ENCODE measurements around the gene MAGI3.

MAGI3 gene

GRCh38 chr1:113732802-113733201, 342.5 kb downstream of the MAGI3 start:
- H3K9ac ChIP-seq (ENCODE audit: low read depth, low read length): no peak overlapping the region
- H3K4me1 ChIP-seq (ENCODE audit: insufficient read depth, low read length): no peaks in the 10 kb centered on the region
- no peaks in the 10 kb centered on the region for H3K27me3 ChIP-seq (ENCODE audit: insufficient read depth, low read length)
- no peak overlapping the region for H3K4me3 ChIP-seq (ENCODE audit: low read length)
- H3K27ac ChIP-seq (ENCODE audit: low read length): no peak overlapping the region
- H3K9me3 ChIP-seq (ENCODE audit: insufficient read depth, low read depth, low read length): no peaks in the 10 kb centered on the region
- peaks cover 50% of the 10 kb centered on the region for H3K36me3 ChIP-seq (ENCODE audit: insufficient read depth, low read depth, low read length)

- Histone ChIP-seq H3K36me3 (ENCODE audit: insufficient read depth, low read depth, low read length) (peaks cover 56% of the 10 kb centered on the region), H3K27me3 (ENCODE audit: insufficient read depth, low read length) (no peaks in the 10 kb centered on the region), H3K9ac (ENCODE audit: low read depth, low read length) (no peak overlapping the region), H3K27ac (ENCODE audit: low read length) (no peak overlapping the region), H3K4me1 (ENCODE audit: insufficient read depth, low read length) (no peaks in the 10 kb centered on the region), H3K4me3 (ENCODE audit: low read length) (no peak overlapping the region), H3K9me3 (ENCODE audit: insufficient read depth, low read depth, low read length) (no peaks in the 10 kb centered on the region)
These were observed 344.2 kb downstream of the MAGI3 start for GRCh38 chr1:113734357-113735055.
